Measurements from ENCODE around the gene FGF12.

FGF12 gene

GRCh38 chr3:192685801-192686200, 41.5 kb downstream of the FGF12 start:
- DNase-seq (ENCODE audit: low read depth in 2 of 2, low spot score in 1 of 2): no peak

- no peak for DNase-seq (ENCODE audit: low read depth in 2 of 2, low spot score in 1 of 2)
Measured at GRCh38 chr3:192684151-192684550, 43.2 kb downstream of the FGF12 start.

- DNase-seq (ENCODE audit: low read depth in 2 of 2, low spot score in 1 of 2): no peak
Measured at GRCh38 chr3:192675958-192676649, 51.2 kb downstream of the FGF12 start.

GRCh38 chr3:192655628-192656027, 71.7 kb downstream of the FGF12 start:
- DNase-seq (ENCODE audit: low read depth in 2 of 2, low spot score in 1 of 2): no peak

- DNase-seq (ENCODE audit: low read depth in 2 of 2, low spot score in 1 of 2): no peak
Measured at GRCh38 chr3:192655040-192655439, 72.3 kb downstream of the FGF12 start.

GRCh38 chr3:192653862-192654261, 73.5 kb downstream of the FGF12 start:
- DNase-seq (ENCODE audit: low read depth in 2 of 2, low spot score in 1 of 2): no peak

GRCh38 chr3:192652727-192653126, 74.6 kb downstream of the FGF12 start:
- DNase-seq (ENCODE audit: low read depth in 2 of 2, low spot score in 1 of 2): no peak

GRCh38 chr3:192651836-192652512, 75.4 kb downstream of the FGF12 start:
- DNase-seq (ENCODE audit: low read depth in 2 of 2, low spot score in 1 of 2): no peak

- no peak for DNase-seq (ENCODE audit: low read depth in 2 of 2, low spot score in 1 of 2)
Measured at GRCh38 chr3:192645437-192645836, 81.9 kb downstream of the FGF12 start.

GRCh38 chr3:192642651-192643050, 84.7 kb downstream of the FGF12 start:
- no peak for DNase-seq (ENCODE audit: low read depth in 2 of 2, low spot score in 1 of 2)

- no peak for DNase-seq (ENCODE audit: low read depth in 2 of 2, low spot score in 1 of 2)
Measured at GRCh38 chr3:192641919-192642318, 85.4 kb downstream of the FGF12 start.

- no peak for DNase-seq (ENCODE audit: low read depth in 2 of 2, low spot score in 1 of 2)
Measured at GRCh38 chr3:192639987-192640386, 87.4 kb downstream of the FGF12 start.

- DNase-seq (ENCODE audit: low read depth in 2 of 2, low spot score in 1 of 2): no peak
Measured at GRCh38 chr3:192637803-192638202, 89.5 kb downstream of the FGF12 start.

GRCh38 chr3:192636517-192637444, 90.6 kb downstream of the FGF12 start:
- DNase-seq (ENCODE audit: low read depth in 2 of 2, low spot score in 1 of 2): no peak

GRCh38 chr3:192629429-192629828, 97.9 kb downstream of the FGF12 start:
- DNase-seq (ENCODE audit: low read depth in 2 of 2, low spot score in 1 of 2): no peak

GRCh38 chr3:192621909-192622308, 105.4 kb downstream of the FGF12 start:
- DNase-seq (ENCODE audit: low read depth in 2 of 2, low spot score in 1 of 2): no peak

- no peak for DNase-seq (ENCODE audit: low read depth in 2 of 2, low spot score in 1 of 2)
Measured at GRCh38 chr3:192620275-192620674, 107.1 kb downstream of the FGF12 start.

GRCh38 chr3:192611411-192611810, 115.9 kb downstream of the FGF12 start:
- DNase-seq (ENCODE audit: low read depth in 2 of 2, low spot score in 1 of 2): no peak

GRCh38 chr3:192608726-192609600, 118.4 kb downstream of the FGF12 start:
- DNase-seq (ENCODE audit: low read depth in 2 of 2, low spot score in 1 of 2): no peak

- DNase-seq (ENCODE audit: low read depth in 2 of 2, low spot score in 1 of 2): no peak
Measured at GRCh38 chr3:192607798-192608197, 119.5 kb downstream of the FGF12 start.

- no peak for DNase-seq (ENCODE audit: low read depth in 2 of 2, low spot score in 1 of 2)
Measured at GRCh38 chr3:192597913-192598312, 129.4 kb downstream of the FGF12 start.

Data from stimulated activated CD8-positive, alpha-beta memory T cell treated with anti-CD3 and anti-CD28 coated beads, Interleukin-4, amount 100 ng/mL, for 1 hour (primary cell).